HUDEP-2 (cell line): ENCODE data around the gene CKAP2L.

Source experiments
- DNase-seq, 76 experiments: peaks; one replicate each; lab custom pipeline; 2025; ENCODE audit not compliant: unreplicated experiment in 76 of 76; lab: John Stamatoyannopoulos, UW

Gene CKAP2L

GRCh38 chr2:112791693-112792230 is 27.4 kb upstream of the CKAP2L start:
- DNase-seq: no peak

GRCh38 chr2:112791019-112791418 is 26.6 kb upstream of the CKAP2L start:
- DNase-seq: no peak

GRCh38 chr2:112790305-112790704 is 25.9 kb upstream of the CKAP2L start:
- DNase-seq: no peak

- no peak for DNase-seq
These were observed 24.8 kb upstream of the CKAP2L start for GRCh38 chr2:112789186-112789585.

- no peak for DNase-seq
These were observed 24.2 kb upstream of the CKAP2L start for GRCh38 chr2:112788653-112789052.

- no peak for DNase-seq
These were observed 23.5 kb upstream of the CKAP2L start for GRCh38 chr2:112787729-112788393.

- no peak for DNase-seq
These were observed 22.9 kb upstream of the CKAP2L start for GRCh38 chr2:112787294-112787693.

GRCh38 chr2:112784199-112785189 is 20.1 kb upstream of the CKAP2L start, which contains the start of gene IL1A:
TSS of gene IL1A (minus strand) at chr2:112784493. CDS start at chr2:112783770, 723 bp downstream.
- no peak for DNase-seq

GRCh38 chr2:112783187-112783714 is 18.8 kb upstream of the CKAP2L start:
- DNase-seq: no peak

- DNase-seq: no peak
These were observed 17.9 kb upstream of the CKAP2L start for GRCh38 chr2:112782234-112782799.

- no peak for DNase-seq
These were observed 15.2 kb upstream of the CKAP2L start for GRCh38 chr2:112779598-112779997.

GRCh38 chr2:112777036-112777435 is 12.6 kb upstream of the CKAP2L start:
- DNase-seq: no peak

- no peak for DNase-seq
These were observed 11.7 kb upstream of the CKAP2L start for GRCh38 chr2:112776113-112776512.

- DNase-seq: no peak
These were observed 10.3 kb upstream of the CKAP2L start for GRCh38 chr2:112774536-112775285.

- DNase-seq: no peak
These were observed 9.1 kb upstream of the CKAP2L start for GRCh38 chr2:112773556-112773955.

- no peak for DNase-seq
These were observed 8.6 kb upstream of the CKAP2L start for GRCh38 chr2:112772911-112773475.

GRCh38 chr2:112772322-112772721 is 7.9 kb upstream of the CKAP2L start:
- DNase-seq: no peak

GRCh38 chr2:112768432-112768831 is 4.0 kb upstream of the CKAP2L start:
- no peak for DNase-seq

GRCh38 chr2:112767693-112768330 is 3.4 kb upstream of the CKAP2L start:
- DNase-seq: no peak
